Aortic smooth muscle cell (primary cell): Measurements from ENCODE around the gene THEMIS. TPM values are rescaled to one million over a fixed set of nuclear protein-coding genes. Genes with fewer than 3 reads are reported as not detected.

Source experiments
- total RNA-seq: library from RNA; depleted of rRNA; stranded (reverse); fragments of >200 nt; gene quantifications from 2 replicates; pipeline ENCODE4 v1.2.3, GENCODE V29; 2014

The THEMIS gene
- total RNA-seq = not detected in 2 replicates

DNA sequence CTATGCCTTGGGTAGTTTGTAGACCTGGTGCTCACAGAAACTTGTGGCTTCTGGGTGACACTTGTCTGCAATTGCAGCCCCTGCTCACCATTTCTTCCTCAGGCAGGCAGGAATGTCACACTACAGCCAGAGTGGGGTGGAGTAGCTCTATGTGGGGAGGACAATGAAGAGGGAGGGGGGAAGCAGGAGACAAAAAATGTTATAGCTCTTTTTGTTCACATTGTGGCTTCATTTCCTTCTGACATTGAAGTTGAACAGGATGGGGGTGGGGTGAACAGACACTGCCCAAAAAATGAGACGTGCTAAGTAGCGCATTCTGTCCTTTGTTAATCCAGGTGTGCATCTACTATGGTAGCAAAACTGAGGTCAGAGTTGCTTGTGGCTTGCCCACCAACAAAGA, at the start of gene THEMIS:
THEMIS (minus strand) TSS at position 124 of the 400 bp plus-strand sequence. CDS start 126 bp downstream, outside the sequence.

